NOMO-1 treated with DMSO at 0.1 percent for 48 hours (cell line): Measurements from ENCODE around the gene VIPR2.

Experiments used
- DNase-seq: peaks from one replicate; lab custom pipeline; 2025; ENCODE audit not compliant: unreplicated experiment; lab: John Stamatoyannopoulos, UW

Gene VIPR2

DNA sequence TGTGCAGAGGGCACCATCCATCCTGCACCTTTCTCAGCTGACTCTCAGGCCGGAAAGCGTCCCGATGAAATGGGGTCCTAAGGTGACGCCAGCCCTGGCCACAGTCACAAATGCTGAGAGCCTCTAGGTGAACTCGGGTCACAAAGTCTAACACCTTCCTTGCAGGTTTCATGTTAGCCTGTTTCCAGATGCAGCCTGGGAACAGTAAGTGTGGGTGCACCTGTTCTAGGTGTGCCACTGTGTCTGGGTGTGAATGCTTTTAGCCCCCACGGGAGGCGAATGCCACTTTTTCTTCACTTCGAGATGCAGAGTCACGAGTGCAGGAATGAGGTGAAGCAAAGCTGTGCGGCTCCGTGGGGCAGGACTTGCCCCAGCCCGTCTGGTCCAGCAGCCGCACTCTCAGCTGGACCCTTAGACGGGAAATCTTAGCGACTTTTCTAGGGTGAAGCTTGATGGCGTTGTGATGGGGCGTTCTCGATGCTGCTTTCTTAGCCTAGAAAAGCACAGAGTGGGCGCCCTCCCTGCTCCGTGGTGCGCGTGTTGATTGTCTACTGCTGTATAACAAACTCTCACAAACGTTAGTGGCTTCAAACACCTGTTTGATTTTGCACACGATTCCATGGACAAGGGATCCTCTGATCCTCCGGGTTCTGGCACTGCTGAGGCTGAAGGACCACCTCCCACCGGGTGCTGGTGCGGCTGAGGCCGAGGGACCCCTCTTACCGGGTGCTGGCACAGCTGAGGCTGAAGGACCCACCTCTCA is 13.6 kb upstream of the VIPR2 start:
- no peak for DNase-seq

DNA sequence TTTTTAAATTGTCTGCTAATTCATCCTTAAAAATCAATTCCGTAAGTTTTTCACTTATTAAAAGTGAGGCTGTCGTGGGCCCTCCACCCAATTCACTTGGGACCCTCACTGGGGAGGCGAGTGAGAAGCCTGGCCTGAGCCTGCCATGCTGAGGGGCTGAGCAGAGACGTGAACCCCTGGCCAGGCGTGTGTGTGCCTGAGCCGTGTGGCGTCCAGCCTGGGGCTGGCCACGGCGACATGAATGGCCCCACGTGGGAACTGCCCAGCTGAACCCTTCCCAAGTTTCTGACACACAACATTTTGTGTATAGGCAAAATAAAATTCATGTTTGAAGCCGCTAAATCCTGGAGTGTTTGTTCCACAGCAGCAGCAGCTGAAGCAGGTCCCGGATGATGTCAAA is 13.0 kb upstream of the VIPR2 start:
- no peak for DNase-seq

DNA sequence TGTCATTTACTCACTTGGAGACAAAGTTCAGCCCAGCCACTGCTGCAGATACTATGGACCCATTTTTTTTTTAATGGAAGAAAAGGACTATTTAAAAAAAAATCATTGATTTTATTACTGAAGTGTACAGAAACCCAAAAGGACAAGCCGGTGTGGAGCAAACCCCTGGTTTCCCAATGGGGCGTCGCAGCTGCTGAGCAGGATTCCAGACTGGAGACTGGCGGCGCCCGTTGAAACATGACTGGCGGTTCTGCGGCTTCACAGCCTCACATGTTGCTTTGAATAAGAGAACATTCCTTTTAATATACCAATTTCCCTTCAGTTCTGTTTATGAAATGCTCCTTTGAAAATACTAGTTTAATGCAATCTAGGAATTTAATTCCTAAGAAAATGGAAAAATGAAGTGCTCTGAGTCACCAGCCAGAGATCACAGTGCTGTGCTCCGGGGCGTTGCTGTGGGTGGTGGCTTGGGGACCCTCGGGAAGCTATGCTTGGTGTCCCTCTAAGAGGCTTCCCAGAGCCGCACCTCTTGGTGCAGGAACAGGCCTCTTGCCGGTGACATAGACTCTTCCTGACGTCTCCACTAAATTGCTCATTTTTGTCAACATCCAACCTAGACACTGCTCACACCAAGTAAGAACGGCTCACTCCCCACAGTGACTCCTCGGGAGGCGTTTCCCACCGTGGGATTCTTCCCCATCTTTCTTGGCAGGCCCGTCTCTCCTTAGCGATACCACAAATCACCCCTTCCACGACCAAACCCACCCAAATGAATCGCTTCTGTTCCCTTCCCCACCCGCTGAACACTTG is 12.0 kb upstream of the VIPR2 start:
- no peak for DNase-seq

DNA sequence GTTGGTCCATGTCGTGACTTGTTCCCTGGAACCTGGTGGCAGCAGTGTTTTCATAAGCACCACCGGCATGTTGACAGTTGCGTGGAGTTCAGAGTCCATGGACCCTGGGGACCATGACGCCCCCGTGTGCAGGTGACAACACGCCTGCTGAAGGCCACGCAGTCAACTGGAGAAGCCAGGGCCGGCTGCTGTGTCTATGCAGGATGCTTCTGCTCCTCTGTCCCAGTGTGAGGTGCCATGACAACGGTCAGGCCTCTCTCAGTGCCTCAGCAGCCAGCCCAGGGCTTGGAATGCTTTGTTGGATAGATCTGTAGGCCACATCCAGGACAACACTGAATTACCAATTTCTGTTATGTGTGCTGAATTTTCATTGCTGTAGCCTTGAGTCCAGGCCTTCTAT is 10.7 kb upstream of the VIPR2 start:
- no peak for DNase-seq

DNA sequence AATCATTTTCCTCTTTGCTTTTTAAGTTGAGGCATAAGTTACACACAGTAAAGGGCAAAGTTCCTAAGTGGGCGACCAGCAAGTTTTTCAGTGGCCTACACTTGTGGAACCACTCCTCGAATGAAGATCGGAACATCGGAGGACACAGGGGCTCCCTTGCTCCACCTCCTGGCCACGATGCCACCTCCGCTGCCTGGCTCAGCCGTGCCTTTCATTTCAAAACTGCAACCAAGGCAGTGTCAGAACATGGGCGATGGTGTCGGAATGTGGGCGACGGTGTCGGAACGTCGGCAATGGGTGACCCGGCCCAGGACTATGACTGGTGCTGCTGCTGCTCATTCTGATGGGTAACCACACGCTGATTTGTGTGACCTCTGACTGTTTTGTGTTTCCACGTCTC is 9.6 kb upstream of the VIPR2 start:
- DNase-seq = no peak

DNA sequence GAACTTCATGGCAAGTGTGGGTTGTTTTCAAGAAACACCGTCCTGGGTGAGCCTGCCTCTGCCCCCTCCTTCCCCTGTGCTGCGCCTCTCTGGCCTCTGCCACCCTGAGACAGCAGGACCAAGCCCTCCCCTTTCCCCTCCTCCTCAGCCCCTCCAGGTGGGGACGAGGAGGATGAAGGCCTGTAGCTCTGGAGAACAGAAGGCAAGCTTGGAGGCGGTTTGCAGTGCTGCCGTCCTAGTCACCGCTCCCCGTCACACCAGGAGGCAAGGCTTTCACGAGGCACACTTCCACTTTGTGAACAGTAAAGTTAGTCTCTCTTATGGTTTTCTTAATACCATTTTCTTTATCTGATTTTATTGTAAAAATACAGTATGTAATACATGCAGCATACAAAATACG is 8.8 kb upstream of the VIPR2 start:
- no peak for DNase-seq

DNA sequence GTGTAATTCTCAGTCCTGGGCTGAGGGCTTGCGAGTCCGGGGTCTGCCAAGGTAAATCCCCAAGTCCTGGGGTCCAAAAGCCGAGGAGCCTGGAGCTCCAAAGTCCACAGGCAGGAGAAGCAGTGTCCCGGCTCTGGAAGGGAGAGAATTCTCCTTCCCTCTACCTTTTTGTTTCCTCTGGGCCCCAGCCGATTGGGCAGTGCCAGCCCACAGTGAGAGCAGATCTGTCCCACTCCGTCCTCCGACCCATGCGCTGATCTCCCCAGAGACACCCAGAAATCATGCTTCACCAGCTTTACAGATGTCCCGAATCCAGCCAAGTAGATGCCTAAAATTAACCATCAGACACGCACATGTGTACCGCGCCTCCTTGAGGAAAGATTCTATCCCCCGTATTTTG is 8.1 kb upstream of the VIPR2 start:
- no peak for DNase-seq

DNA sequence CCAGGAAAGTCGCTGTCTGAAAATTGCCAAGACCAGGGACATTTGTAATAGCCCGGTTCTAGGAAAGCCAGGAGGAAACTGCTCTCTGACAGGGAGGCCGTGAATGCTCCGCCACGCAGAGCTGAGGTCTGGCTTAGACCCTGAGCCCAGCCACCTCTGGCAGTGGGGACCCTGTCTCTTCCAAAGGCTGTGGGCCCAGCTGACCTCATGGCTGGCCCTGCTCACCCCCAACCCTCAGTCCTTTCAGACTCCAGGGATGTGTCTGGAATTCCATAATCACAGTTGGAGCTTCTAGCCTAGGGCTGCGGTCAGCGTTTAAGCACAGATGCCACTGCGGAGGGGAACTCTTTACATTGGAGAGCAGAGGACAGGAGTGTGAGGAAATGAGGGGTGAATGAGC is 6.6 kb upstream of the VIPR2 start:
- DNase-seq = no peak

DNA sequence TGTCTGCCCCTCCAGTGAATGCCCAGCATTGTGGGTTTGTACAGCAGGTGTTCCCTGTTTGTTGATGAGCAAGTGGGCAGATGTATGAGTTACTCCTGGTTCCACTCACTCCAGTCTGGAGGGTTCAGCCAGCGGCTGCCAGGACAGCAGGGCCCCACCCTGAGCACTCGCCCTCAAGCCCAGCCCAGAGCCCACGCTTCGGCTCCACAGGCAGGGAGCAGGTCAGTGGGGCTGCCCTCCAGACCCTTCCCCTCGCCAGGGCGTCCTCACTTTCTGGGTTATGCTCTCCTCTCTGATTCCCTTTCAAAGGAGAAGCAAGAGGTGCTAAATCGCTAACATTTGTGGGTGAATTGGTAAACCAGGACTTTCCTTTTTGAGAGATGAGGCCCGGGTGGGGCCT is 4.8 kb upstream of the VIPR2 start:
- DNase-seq = no peak

DNA sequence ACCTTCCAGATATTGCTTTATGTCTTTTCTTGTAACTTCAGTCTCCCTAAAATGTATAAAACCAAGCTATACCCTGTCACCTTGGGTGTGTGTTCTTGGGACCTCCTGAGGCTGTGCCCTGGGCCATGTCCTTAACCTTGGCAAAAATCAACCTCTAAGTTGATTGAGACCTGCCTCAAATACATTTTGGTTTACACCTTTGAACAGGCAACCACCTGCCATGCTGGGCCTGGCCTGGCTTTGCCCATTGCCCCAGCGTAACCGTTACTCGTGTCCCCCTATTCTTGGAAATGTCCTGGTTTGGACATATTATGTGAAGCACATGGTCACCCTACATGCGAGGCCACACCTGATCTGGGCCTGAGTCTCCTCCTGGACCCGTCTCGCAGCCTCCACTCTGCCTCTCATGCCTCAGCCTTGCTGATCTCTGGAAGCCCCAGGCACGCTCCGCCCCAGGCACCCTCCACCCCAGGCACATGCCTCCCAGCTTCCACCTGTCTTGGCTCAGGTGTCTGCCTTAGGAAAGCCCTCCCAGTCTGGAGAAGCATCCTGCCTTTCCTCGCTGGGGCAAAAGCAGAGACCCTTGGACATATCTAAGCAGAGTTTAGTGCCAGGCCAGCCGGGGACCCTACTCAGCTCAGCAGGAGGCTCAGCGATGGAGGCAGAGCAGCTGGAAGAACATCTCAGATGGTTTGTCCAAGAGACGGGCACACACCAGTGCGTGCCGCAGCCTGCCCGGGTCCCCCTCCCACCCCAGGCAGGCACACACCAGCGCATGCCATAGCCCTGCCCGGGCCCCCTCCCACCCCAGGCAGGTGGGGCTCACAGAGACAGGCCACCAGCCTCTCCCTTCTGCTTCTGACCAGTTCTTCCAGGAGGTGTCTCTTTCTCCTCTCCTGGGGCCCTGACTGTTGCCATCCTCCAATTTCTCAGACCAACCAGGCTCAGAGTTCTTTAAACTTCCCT is 4.0 kb upstream of the VIPR2 start:
- DNase-seq = no peak

DNA sequence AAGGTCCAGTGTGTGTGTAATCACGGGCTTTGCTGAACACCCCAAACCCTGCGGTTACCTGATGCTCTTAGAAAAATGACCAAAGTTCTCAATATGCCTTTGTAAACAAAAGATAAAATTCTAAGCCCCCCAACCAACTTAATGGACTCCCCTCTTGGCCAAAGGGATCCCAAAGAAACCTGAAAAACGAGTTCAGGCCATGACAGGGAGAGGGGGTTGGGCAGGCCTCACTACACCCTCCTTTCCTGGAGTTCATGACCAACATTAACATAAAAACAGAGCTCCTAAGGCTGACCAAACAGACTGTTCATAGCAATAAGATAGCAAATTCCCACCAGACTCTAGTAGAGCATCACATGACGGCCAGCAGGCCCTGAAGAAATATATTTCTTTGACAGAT is 3.0 kb upstream of the VIPR2 start:
- no peak for DNase-seq

DNA sequence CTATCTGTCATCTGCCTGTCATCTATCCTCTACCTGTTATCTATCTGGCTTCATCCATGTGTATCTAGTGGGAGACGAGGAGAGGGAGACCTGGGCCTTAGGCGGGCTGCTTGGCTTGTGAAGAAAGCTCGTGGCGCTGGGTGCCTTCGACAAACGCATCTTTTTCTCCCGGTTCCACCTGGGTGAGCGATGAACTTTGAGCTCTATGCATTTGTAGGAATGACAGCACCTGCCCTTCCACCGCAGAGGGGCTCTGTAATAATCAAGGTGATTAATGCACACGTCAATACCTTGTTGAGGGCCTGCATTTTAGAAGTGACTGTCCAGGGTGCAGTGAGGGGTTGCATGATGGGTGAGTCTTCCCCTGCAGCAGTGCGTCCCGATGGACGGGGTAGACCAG is 2.6 kb upstream of the VIPR2 start:
- no peak for DNase-seq

DNA sequence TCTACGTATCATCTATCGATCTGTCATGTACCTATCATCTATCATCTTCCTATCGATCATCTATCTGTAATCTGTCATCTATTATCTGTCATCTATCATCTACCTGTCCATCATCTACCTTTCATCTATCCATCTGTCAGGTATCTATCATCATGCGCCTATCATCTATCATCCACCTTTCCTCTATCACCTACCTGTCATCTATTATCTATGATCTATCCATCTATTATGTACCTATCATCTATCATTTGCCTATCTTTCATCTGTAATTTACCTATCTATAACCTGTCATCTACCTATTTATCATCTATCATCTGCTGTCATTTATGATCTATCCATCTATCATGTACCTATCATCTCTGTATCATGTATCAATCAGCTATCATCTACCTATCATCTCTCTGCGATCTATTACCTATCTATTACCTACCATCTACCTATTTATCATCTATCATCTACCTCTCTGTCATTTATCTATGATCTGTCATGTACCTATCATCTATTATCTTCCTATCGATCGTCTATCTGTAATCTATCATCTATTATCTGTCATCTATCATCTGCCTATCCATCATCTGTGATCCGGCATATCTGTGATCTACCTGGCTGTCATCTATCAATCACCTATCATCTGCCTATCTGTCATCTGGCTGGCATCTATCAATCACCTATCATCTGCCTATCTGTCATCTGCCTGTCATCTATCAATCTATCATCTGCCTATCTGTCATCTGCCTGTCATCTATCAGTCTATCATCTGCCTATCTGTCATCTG is 1.6 kb upstream of the VIPR2 start:
- DNase-seq = no peak

DNA sequence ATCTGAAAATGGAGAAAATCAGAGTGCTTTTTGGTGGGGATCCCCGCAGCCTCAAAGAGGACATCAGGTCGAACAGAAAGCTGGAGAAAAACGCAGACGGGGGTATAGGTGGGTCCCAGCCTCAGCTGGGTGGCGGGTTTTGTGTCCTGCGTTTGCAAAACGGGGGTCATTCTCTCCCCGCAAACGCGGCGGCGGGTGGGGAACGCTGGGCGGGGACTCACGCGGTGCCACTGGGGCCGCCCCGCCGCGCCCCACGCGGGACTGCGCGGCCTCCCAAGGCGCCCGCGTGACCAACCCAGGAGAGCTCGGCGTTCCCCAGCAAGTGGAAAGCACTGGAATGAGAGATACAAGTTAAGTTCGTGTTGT is 806 bp upstream of the VIPR2 start:
- no peak for DNase-seq

DNA sequence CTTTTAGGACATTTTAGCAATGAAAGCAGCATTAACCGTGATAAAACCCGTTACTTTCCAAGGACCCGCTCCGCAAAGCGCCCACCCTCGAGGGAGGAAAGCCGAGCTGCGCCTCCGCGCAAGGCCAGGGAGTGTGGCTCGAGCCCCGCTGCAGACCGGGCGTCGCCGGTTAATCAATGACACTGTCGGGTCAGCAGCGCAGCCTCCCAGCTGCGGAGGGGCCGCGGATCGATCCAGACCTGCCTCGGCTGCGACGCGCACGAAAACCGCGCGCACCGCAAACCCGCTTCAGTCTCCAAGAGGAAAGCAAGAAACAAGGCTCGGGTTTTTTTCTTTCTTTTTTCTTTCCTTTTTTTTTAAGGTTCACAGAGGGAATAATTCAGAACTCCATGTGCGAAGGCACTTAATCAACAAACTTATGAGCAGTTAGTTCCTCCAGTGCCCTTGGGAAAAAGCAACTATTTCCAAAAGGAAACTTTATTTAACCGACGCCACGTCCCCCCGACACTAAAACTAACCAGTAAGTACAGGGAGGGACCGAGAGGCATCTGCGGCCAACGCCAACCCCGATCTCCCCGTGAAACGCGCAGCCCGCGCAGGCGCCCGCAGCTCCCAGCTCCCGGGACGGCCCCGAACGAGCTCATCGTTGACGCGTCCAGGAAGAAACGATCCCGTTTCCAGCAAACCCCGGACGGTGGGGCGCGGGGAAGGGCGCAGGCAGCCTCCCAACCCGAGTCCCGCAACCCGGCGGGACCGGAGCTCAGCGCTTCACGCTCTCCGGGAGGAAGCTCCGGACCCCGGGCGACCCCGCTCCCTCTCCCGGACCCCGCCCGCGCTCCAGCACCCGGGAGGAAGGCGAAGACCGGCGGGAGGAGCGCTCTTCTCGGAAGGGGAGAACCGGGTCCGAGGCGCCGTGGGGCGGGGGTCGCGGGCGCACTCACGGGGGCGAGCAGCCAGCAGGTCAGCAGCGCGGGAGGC is 598 bp downstream of the VIPR2 start:
- DNase-seq = no peak

DNA sequence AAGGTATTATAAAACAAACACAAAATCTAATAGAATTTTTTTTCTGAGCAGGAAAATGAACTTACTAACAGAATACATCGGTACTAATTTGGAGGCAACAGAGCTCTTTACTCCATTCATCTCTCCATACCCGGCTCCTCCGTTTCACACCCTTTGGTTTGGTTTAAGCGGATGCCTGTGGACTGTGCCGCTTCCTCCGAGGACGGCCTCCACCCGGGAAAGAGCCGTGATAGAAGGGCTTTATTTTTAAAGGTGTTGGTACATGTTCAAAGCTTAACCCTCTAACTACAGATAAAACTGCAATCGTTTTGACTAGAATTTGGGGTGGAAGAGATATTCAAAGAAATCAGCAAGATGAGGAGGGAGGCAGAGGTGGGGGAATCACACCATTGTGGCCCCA is 1.9 kb downstream of the VIPR2 start:
- DNase-seq = no peak

DNA sequence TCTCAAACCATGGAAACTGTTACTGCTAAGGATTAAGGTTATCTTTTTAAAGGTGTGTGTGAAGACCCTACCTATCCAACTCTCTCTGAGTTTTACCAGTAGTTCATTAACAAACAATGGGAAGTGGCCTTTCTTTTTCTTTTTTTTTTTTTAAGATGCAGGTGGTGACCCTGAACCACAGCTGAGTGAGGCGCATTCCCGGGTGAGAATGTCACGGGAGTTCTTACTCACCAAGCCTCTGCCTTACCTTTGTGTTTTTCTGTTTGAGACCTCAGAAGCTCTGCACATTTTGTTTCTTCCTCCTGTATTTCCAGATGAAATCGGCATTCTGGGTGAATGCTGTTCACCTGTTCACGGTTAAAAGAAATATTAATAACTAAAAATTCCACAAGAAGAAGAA is 2.5 kb downstream of the VIPR2 start:
- DNase-seq = no peak

DNA sequence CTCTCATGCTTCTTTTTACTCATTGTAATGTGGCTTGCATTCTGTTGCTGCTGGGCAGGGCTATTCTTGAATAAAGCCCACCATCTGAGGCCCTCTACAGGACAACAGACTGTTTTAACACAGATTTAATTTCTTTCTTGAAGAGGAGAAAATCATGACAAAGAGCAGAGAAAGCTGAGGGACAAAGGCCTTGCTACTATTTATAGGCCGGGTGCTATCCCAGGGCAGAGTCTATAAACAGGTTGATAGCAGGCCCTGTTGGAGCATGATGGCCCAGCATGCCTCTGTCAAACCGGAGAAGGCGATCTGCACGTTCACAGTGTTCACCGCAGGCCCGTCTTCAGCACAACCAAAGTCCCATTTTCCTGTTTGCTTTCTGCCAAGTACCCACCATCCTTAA is 3.0 kb downstream of the VIPR2 start:
- DNase-seq = no peak

DNA sequence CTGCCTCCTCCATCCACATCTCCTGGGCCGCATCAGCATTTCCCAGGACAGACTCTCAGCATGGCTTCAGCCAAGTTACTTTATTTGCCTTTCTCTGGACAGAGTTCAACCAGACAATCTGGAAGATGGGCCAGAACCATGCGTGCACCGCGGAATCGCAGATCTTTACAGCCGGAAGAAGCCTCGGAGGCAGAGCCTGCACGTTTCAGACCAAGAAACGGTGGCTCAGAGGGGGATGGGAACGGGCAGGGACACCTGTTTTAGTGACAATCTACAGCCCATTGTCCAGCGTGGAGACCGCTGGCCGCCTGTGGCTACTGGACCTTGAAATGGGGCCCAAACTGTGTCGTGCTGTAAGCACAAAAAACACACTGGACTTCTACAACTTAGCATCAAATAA is 3.5 kb downstream of the VIPR2 start:
- DNase-seq = no peak
